ENCODE data around the gene SLC4A1AP. TPM values are rescaled to one million over a fixed set of nuclear protein-coding genes. Genes with fewer than 3 reads are reported as not detected.

SLC4A1AP gene
- total RNA-seq, 2 experiments from 2014 or later, result 25.1 to 27.4 TPM

DNA sequence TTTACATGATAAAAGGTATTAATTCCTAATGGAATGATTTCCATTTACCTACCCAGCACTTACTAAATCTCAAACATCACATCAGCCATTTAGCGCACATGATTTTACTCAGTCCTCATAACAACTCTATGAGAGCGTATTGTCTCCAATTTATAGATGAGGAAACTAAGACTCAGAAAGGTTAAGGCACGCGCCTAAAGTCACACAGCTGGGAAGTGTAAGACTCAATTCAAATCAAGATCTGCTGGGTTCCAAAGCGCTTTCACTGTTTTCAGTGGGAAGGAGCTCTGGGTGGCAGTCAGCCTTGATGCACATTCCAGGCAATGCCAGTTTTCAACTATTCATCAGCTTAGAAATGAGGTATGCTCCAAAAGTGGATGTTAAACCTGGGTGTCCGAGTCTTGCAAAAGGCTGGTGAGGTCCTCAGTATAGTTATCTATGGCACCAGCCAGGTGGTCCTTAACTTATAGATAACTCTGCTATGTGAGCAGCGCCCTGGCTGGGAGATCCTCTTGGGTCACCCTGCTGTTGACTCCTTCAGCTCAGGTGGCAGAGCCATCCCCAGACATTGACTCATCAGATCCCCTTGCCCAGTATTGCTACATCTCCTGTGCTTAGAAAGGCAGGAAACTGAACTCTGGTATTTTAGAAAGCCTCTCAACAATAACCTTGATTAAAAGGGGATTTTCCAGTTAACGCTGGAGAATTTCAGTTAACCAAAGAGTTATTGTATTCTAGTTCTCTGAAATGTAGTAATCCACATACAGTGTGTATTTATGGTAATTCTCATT is 47.1 kb downstream of the SLC4A1AP start:
- ATAC-seq (ENCODE audit: low read depth) (no peak), DNase-seq (no peak)
- Mint-ChIP-seq H3K36me3 (no peaks in the 10 kb centered on the region), H3K4me3 (no peak overlapping the region), H3K9me3 (no peaks in the 10 kb centered on the region), H3K27ac (no peak overlapping the region), H3K4me1 (peaks cover 5% of the 10 kb centered on the region), H3K27me3 (peaks cover 23% of the 10 kb centered on the region)
- POLR2A ChIA-PET, result no interaction called here

- no peak for ATAC-seq (ENCODE audit: low read depth)
Observed at GRCh38 chr2:27711804-27712203, 48.1 kb downstream of the SLC4A1AP start.

DNA sequence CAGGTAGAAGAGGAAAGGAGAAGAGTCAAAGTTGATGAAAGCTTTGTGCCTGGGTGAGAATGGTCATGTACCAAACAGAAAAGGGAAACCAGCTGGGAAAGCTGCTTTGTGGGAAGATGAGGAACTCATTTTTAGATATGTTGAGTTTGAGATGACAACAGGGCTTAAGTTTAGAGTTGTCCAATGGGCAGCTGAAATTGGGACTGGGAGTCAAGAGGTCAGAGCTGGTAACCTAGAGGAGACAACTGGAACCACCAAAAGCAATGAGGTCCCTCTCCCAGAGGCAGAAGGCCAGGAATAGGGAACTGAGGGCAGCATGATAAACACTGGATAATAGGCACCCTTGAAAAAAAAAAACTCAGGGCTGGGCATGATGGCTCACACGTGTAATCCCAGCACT is 48.8 kb downstream of the SLC4A1AP start:
- POLR2A ChIA-PET, result no interaction called here
- Mint-ChIP-seq H3K36me3 (no peaks in the 10 kb centered on the region), H3K4me3 (no peak overlapping the region), H3K4me1 (peaks cover 13% of the 10 kb centered on the region), H3K9me3 (no peaks in the 10 kb centered on the region), H3K27ac (no peak overlapping the region), H3K27me3 (peaks cover 32% of the 10 kb centered on the region)
- ATAC-seq (ENCODE audit: low read depth) (no peak), DNase-seq (no peak)

More at GRCh38 chr2:27711804-27712203, 48.1 kb downstream of the SLC4A1AP start:
- H3K9me3 Mint-ChIP-seq, result no peaks in the 10 kb centered on the region
- H3K36me3 Mint-ChIP-seq, result no peaks in the 10 kb centered on the region
- H3K4me1 Mint-ChIP-seq, result peaks cover 9% of the 10 kb centered on the region
- no peak overlapping the region for H3K4me3 Mint-ChIP-seq
- no peak for DNase-seq
- POLR2A ChIA-PET, result no interaction called here
- H3K27ac Mint-ChIP-seq, result no peak overlapping the region
- peaks cover 28% of the 10 kb centered on the region for H3K27me3 Mint-ChIP-seq

DNA sequence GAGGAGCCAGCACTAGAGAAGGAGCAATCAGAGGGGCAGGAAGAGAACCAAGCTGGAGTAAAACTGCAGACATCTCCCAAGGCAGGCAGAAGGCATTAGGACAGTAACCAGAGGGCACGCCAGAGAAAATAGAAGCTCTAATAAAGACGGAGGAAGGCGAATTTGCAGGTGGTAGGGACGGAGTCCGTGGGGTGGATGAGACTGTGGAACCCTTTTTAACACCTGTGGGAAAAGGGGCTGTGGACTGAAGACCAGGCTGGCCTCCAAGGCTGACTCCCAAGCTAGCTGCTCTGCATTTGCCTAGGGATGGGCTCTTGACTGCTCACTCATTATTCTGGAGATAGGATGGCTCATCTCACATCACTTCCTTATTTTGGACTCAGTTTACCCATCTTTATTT is 49.5 kb downstream of the SLC4A1AP start:
- no peak overlapping the region for H3K4me3 Mint-ChIP-seq
- H3K27me3 Mint-ChIP-seq, result peaks cover 35% of the 10 kb centered on the region
- no peaks in the 10 kb centered on the region for H3K9me3 Mint-ChIP-seq
- ATAC-seq (ENCODE audit: low read depth) (no peak), DNase-seq (no peak)
- H3K36me3 Mint-ChIP-seq, result no peaks in the 10 kb centered on the region
- no peak overlapping the region for H3K27ac Mint-ChIP-seq
- peaks cover 14% of the 10 kb centered on the region for H3K4me1 Mint-ChIP-seq
- POLR2A ChIA-PET, result interaction anchor here (0.6 to 0.8 kb wide), 2 partner anchors 304 to 677 kb away, joined by 3 read pairs; partner anchors contain the start of gene PPM1G

DNA sequence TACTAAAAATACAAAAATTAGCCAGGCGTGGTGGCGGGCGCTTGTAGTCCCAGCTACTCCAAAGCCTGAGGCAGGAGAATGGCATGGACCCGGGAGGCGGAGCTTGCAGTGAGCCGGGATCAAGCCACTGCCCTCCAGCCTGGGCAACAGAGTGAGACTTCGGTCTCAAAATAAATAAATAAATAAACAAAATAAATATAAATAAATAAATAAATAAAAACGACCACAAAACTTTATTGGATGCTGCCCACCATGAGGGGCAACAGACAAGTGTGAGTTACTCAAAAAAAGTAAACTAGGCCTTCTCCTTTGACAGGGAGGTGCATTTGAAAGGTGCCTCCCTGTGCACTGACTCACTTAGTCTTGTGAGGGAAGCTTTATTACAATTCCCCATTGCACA is 50.4 kb downstream of the SLC4A1AP start:
- H3K4me1 Mint-ChIP-seq, result peaks cover 14% of the 10 kb centered on the region
- POLR2A ChIA-PET, result no interaction called here
- DNase-seq (no peak), ATAC-seq (ENCODE audit: low read depth) (no peak)
- peak overlapping the region; percentile 14 for H3K4me3 Mint-ChIP-seq
- no peaks in the 10 kb centered on the region for H3K9me3 Mint-ChIP-seq
- no peaks in the 10 kb centered on the region for H3K36me3 Mint-ChIP-seq
- peaks cover 35% of the 10 kb centered on the region for H3K27me3 Mint-ChIP-seq
- no peak overlapping the region for H3K27ac Mint-ChIP-seq

GRCh38 chr2:27714851-27715291 is 51.2 kb downstream of the SLC4A1AP start:
- Mint-ChIP-seq H3K27ac (no peak overlapping the region), H3K9me3 (no peaks in the 10 kb centered on the region), H3K4me1 (peaks cover 17% of the 10 kb centered on the region), H3K4me3 (peak overlapping the region; percentile 13), H3K27me3 (peaks cover 38% of the 10 kb centered on the region), H3K36me3 (no peaks in the 10 kb centered on the region)
- DNase-seq, result no peak
- peak; percentile 6 for ATAC-seq (ENCODE audit: low read depth)
- POLR2A ChIA-PET, result no interaction called here

GRCh38 chr2:27715318-27716210 is 51.9 kb downstream of the SLC4A1AP start:
- H3K36me3 Mint-ChIP-seq, result no peaks in the 10 kb centered on the region
- peak; percentile 68 for ATAC-seq (ENCODE audit: low read depth)
- H3K27me3 Mint-ChIP-seq, result peaks cover 37% of the 10 kb centered on the region
- POLR2A ChIA-PET, result no interaction called here
- H3K27ac Mint-ChIP-seq, result no peak overlapping the region
- H3K9me3 Mint-ChIP-seq, result no peaks in the 10 kb centered on the region
- no peak overlapping the region for H3K4me3 Mint-ChIP-seq
- peak; percentile 56 for DNase-seq
- H3K4me1 Mint-ChIP-seq, result peaks cover 19% of the 10 kb centered on the region

- DNase-seq (no peak), ATAC-seq (ENCODE audit: low read depth) (no peak)
- no peaks in the 10 kb centered on the region for H3K9me3 Mint-ChIP-seq
- H3K36me3 Mint-ChIP-seq, result no peaks in the 10 kb centered on the region
- no peak overlapping the region for H3K27ac Mint-ChIP-seq
- peaks cover 21% of the 10 kb centered on the region for H3K4me1 Mint-ChIP-seq
- peak overlapping the region; percentile 70 for H3K4me3 Mint-ChIP-seq
- peaks cover 37% of the 10 kb centered on the region for H3K27me3 Mint-ChIP-seq
- POLR2A ChIA-PET, result no interaction called here
Observed at GRCh38 chr2:27716301-27717069, 52.8 kb downstream of the SLC4A1AP start.

GRCh38 chr2:27717070-27717795 is 53.5 kb downstream of the SLC4A1AP start:
- Mint-ChIP-seq H3K4me3 (peak overlapping the region; percentile 18), H3K4me1 (peaks cover 24% of the 10 kb centered on the region), H3K9me3 (no peaks in the 10 kb centered on the region), H3K36me3 (no peaks in the 10 kb centered on the region), H3K27me3 (peaks cover 35% of the 10 kb centered on the region), H3K27ac (no peak overlapping the region)
- ATAC-seq (ENCODE audit: low read depth) (no peak), DNase-seq (no peak)
- POLR2A ChIA-PET, result interaction anchor here (1.0 kb wide), 1 partner anchor 13 kb away, joined by 3 read pairs; no protein-coding TSS in a partner anchor

GRCh38 chr2:27720004-27720551 is 56.4 kb downstream of the SLC4A1AP start:
- ATAC-seq (ENCODE audit: low read depth) (peak; percentile 41), DNase-seq (no peak)
- Mint-ChIP-seq H3K27me3 (peaks cover 22% of the 10 kb centered on the region), H3K36me3 (no peaks in the 10 kb centered on the region), H3K27ac (peak overlapping the region; percentile 24), H3K9me3 (no peaks in the 10 kb centered on the region), H3K4me3 (no peak overlapping the region), H3K4me1 (peaks cover 27% of the 10 kb centered on the region)
- POLR2A ChIA-PET, result no interaction called here

DNA sequence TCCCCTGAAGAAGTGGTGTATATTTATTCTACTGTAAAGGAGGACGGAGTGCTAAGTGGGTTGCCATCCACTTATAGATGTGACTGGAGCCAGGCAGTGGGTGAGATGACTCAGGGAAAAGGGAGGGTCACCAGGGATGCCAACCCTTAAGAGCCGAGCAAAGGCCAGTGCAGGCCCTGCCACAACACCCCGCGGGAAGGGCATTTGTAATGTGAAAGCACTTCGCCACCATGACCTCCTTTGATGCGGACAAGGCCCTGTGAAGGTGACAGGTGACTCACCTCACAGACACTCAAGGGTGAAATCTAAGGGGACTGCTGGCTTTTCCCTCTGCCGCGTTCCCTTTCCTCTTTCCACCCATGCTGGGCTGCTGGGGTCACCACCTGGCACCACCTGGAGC is 57.6 kb downstream of the SLC4A1AP start:
- ATAC-seq (ENCODE audit: low read depth), result peak; percentile 24
- POLR2A ChIA-PET, result no interaction called here
- Mint-ChIP-seq H3K27me3 (peaks cover 22% of the 10 kb centered on the region), H3K4me3 (no peak overlapping the region), H3K27ac (no peak overlapping the region), H3K36me3 (no peaks in the 10 kb centered on the region), H3K4me1 (peaks cover 26% of the 10 kb centered on the region), H3K9me3 (no peaks in the 10 kb centered on the region)
- no peak for DNase-seq

DNA sequence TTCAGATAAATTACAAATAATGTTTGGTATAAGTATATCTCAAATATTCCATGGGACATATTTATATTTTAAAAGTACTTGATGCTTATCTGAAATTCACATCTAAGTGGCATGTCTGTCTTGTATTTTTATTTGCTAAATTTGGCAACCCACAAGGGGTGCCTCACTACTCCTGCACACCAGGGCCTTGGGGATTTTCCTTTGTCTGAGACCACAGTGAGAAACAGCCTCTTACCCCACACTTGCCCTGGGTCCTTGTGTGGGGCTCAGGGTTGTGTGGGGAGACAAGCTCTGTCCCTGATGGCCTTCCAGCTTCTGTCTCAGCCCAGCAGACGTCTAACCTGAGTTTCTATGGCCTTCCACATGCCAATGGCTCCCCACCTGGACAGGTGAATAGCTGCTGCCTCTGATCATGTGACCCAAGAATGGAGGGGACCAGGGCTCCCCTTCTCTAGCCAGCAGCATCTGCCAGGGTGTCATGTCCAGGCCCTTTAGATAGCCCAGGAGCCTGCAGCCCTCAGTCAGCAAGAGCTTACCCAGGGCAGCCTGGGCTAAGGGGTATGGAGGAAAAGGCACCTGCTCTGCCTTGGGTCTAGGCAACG is 58.3 kb downstream of the SLC4A1AP start:
- POLR2A ChIA-PET, result no interaction called here
- ATAC-seq (ENCODE audit: low read depth) (no peak), DNase-seq (no peak)
- Mint-ChIP-seq H3K4me3 (no peak overlapping the region), H3K9me3 (no peaks in the 10 kb centered on the region), H3K27ac (no peak overlapping the region), H3K4me1 (peaks cover 20% of the 10 kb centered on the region), H3K27me3 (peaks cover 16% of the 10 kb centered on the region), H3K36me3 (no peaks in the 10 kb centered on the region)
